ENCODE measurements around the gene CCND1.

GRCh38 chr11:69636512-69637197 is 4.3 kb upstream of the CCND1 start:
- TF ChIP-seq POLR2AphosphoS5 (IDR thresholded peaks at IDR 0.05; ENCODE audit: low read depth, low read length), result no peak
- TF ChIP-seq TAF1 (IDR thresholded peaks at IDR 0.05; ENCODE audit: low read depth, low read length), result no peak
- TF ChIP-seq POLR2A (IDR thresholded peaks at IDR 0.05; ENCODE audit: low read depth, low read length), result no peak
- no peak for TF ChIP-seq SPI1 (IDR thresholded peaks at IDR 0.05; ENCODE audit: low read depth, low read length)
- TF ChIP-seq POU2F2 (IDR thresholded peaks at IDR 0.05; ENCODE audit: low read depth, low read length), result no peak

Measured in GM12891 (cell line).